Stimulated activated CD8-positive, alpha-beta memory T cell treated with anti-CD3 and anti-CD28 coated beads, Interleukin-12 subunit alpha, Interleukin-12 subunit beta, amount 100 ng/mL, for 24 hours (primary cell): Measurements from ENCODE around the gene TAGLN2.

Experiments
- DNase-seq: peaks from one replicate; pipeline ENCODE4 v3.0.0-alpha.2; 2020; ENCODE audit errors: extremely low read depth

The TAGLN2 gene

GRCh38 chr1:159949123-159949522, 23.8 kb upstream of the TAGLN2 start:
- DNase-seq = no peak

GRCh38 chr1:159947942-159948341, 22.6 kb upstream of the TAGLN2 start:
- no peak for DNase-seq

- DNase-seq = no peak
Measured at GRCh38 chr1:159946242-159947187, 21.2 kb upstream of the TAGLN2 start.

GRCh38 chr1:159945483-159946241, 20.4 kb upstream of the TAGLN2 start, which contains the start of gene IGSF9:
IGSF9 (minus strand) TSS chr1:159945613; CDS start chr1:159943454, 2,159 bp downstream.
- DNase-seq = peak; percentile 65

- no peak for DNase-seq
Measured at GRCh38 chr1:159944623-159945455, 19.5 kb upstream of the TAGLN2 start.

- DNase-seq = no peak
Measured at GRCh38 chr1:159943908-159944622, 18.8 kb upstream of the TAGLN2 start.

- no peak for DNase-seq
Measured at GRCh38 chr1:159943278-159943640, 18.0 kb upstream of the TAGLN2 start.

- no peak for DNase-seq
Measured at GRCh38 chr1:159942632-159943277, 17.4 kb upstream of the TAGLN2 start.

GRCh38 chr1:159941591-159942560, 16.6 kb upstream of the TAGLN2 start:
- DNase-seq = no peak

- DNase-seq = no peak
Measured at GRCh38 chr1:159941141-159941540, 15.8 kb upstream of the TAGLN2 start.

GRCh38 chr1:159940006-159940620, 14.8 kb upstream of the TAGLN2 start:
- DNase-seq = no peak

GRCh38 chr1:159939678-159940002, 14.3 kb upstream of the TAGLN2 start:
- DNase-seq = no peak

- no peak for DNase-seq
Measured at GRCh38 chr1:159938905-159939677, 13.8 kb upstream of the TAGLN2 start.

GRCh38 chr1:159938211-159938852, 13.0 kb upstream of the TAGLN2 start:
- DNase-seq = no peak

GRCh38 chr1:159937054-159937750, 11.9 kb upstream of the TAGLN2 start:
- no peak for DNase-seq

GRCh38 chr1:159936273-159936904, 11.1 kb upstream of the TAGLN2 start:
- DNase-seq = peak; percentile 52
